KMS-11 (cell line): ENCODE results near the gene MYBPC2.

Experiments
- H2AFZ ChIP-seq: fragments of 200-600 bp; sonication (generic); 2 replicates; pipeline ENCODE4 v1.6.1; 2016; ENCODE audit warnings: antibody characterized with exemption, mixed run types, low read depth
- H3K27ac ChIP-seq: fragments of 200-600 bp; sonication (generic); 2 replicates; pipeline ENCODE4 v1.6.1; 2016; ENCODE audit warnings: mild to moderate bottlenecking, mixed run types
- H3K27me3 ChIP-seq: fragments of 200-600 bp; sonication (generic); 2 replicates; pipeline ENCODE4 v1.6.1; 2017; ENCODE audit warnings: mild to moderate bottlenecking, low read depth, mixed run types, moderate library complexity; ENCODE audit not compliant: insufficient read depth
- H3K36me3 ChIP-seq: fragments of 200-600 bp; sonication (generic); 2 replicates; pipeline ENCODE4 v1.6.1; 2017; ENCODE audit warnings: mild to moderate bottlenecking, mixed run types; ENCODE audit not compliant: insufficient read depth
- H3K4me1 ChIP-seq: fragments of 200-600 bp; sonication (generic); 2 replicates; pipeline ENCODE4 v1.6.1; 2016; ENCODE audit warnings: mild to moderate bottlenecking, low read depth, mixed run types; ENCODE audit not compliant: poor library complexity, severe bottlenecking
- H3K4me2 ChIP-seq: fragments of 200-600 bp; sonication (generic); 2 replicates; pipeline ENCODE4 v1.7.0; 2016; ENCODE audit warnings: mild to moderate bottlenecking, mixed run types
- H3K4me3 ChIP-seq: fragments of 200-600 bp; sonication (generic); IDR thresholded peaks from 2 replicates; pipeline ENCODE4 v1.6.1; 2017; ENCODE audit warnings: low read depth, low read length, mixed read lengths; ENCODE audit not compliant: insufficient read depth
- H3K79me2 ChIP-seq: fragments of 200-600 bp; sonication (generic); 2 replicates; pipeline ENCODE4 v1.6.1; 2016; ENCODE audit warnings: low read depth, mixed run types; ENCODE audit not compliant: insufficient read depth
- H3K9ac ChIP-seq: fragments of 200-600 bp; sonication (generic); 2 replicates; pipeline ENCODE4 v1.6.1; 2016; ENCODE audit warnings: mild to moderate bottlenecking, mixed run types
- H4K20me1 ChIP-seq: fragments of 200-600 bp; sonication (generic); 2 replicates; pipeline ENCODE4 v1.6.1; 2016; ENCODE audit warnings: mild to moderate bottlenecking, mixed run types; ENCODE audit not compliant: insufficient read depth
- TF ChIP-seq, protein P1 (sequence below): fragments of 200-600 bp; sonication (generic); conservative IDR thresholded peaks from 2 replicates; pipeline ENCODE4 v1.6.1; 2017; ENCODE audit warnings: low read depth, mild to moderate bottlenecking, antibody characterized with exemption, low read length, moderate library complexity, mixed read lengths

The MYBPC2 gene

GRCh38 chr19:50422397-50423278, 10.1 kb upstream of the MYBPC2 start:
- Histone ChIP-seq H3K9ac (no peak overlapping the region), H3K4me1 (peaks cover 23% of the 10 kb centered on the region), H3K4me3 (no peak overlapping the region), H3K36me3 (no peaks in the 10 kb centered on the region), H2AFZ (no peak overlapping the region), H4K20me1 (no peaks in the 10 kb centered on the region), H3K79me2 (no peaks in the 10 kb centered on the region), H3K27ac (no peak overlapping the region), H3K27me3 (no peaks in the 10 kb centered on the region), H3K4me2 (no peak overlapping the region)
- TF ChIP-seq, protein P1, sequence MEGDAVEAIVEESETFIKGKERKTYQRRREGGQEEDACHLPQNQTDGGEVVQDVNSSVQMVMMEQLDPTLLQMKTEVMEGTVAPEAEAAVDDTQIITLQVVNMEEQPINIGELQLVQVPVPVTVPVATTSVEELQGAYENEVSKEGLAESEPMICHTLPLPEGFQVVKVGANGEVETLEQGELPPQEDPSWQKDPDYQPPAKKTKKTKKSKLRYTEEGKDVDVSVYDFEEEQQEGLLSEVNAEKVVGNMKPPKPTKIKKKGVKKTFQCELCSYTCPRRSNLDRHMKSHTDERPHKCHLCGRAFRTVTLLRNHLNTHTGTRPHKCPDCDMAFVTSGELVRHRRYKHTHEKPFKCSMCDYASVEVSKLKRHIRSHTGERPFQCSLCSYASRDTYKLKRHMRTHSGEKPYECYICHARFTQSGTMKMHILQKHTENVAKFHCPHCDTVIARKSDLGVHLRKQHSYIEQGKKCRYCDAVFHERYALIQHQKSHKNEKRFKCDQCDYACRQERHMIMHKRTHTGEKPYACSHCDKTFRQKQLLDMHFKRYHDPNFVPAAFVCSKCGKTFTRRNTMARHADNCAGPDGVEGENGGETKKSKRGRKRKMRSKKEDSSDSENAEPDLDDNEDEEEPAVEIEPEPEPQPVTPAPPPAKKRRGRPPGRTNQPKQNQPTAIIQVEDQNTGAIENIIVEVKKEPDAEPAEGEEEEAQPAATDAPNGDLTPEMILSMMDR = no peak

DNA sequence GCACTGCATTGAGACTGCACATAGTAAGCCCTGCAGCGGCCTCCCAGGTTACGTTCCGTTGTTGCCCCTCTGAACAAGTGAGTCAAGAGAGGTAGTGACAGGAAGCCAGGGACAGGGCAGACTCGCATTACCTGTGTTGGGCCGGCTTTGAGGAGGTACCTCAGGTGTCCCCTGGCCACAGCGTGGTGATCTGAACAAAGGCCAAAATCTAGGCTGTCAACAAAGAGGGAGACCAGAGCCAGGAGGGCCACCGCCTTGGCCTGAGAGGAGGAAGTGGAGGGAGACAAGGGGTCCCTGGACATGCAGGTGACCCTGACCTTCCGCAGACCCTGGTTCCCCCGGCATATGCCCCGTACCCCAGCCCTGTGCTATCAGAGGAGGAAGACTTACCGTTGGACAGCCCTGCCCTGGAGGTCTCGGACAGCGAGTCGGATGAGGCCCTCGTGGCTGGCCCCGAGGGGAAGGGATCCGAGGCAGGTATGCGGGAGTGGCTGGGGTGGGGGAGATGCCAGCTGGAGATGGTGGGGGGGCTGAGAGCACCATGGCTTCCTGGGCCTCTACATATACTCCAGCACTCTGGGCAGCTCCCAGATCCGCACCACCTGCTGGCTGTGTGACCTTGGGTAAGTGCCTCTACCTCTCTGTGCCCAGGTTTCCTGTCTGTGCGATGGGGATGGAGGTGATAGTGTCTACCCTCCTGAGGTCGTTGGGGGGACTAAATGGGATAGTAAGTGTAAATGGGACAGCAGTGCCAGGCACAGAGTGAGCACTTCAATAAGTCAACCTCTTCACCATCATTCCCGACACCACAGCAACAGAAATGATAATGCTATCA, 9.2 kb upstream of the MYBPC2 start:
- Histone ChIP-seq H3K9ac (no peak overlapping the region), H3K4me1 (peaks cover 16% of the 10 kb centered on the region), H3K4me3 (no peak overlapping the region), H2AFZ (no peak overlapping the region), H3K79me2 (no peaks in the 10 kb centered on the region), H3K36me3 (no peaks in the 10 kb centered on the region), H4K20me1 (no peaks in the 10 kb centered on the region), H3K27me3 (peaks cover 2% of the 10 kb centered on the region; the same call in 1 of the 2 replicates), H3K4me2 (no peak overlapping the region), H3K27ac (no peak overlapping the region)
- TF ChIP-seq, protein P1 = no peak

GRCh38 chr19:50425581-50425980, 7.1 kb upstream of the MYBPC2 start:
- no peaks in the 10 kb centered on the region for H4K20me1 ChIP-seq
- H3K27me3 ChIP-seq = peaks cover 10% of the 10 kb centered on the region; the same call in 1 of the 2 replicates
- no peaks in the 10 kb centered on the region for H3K79me2 ChIP-seq
- H3K36me3 ChIP-seq = no peaks in the 10 kb centered on the region
- H3K9ac ChIP-seq = no peak overlapping the region
- H3K4me3 ChIP-seq = no peak overlapping the region
- H3K4me2 ChIP-seq = no peak overlapping the region
- H3K27ac ChIP-seq = no peak overlapping the region
- no peak overlapping the region for H2AFZ ChIP-seq
- H3K4me1 ChIP-seq = no peaks in the 10 kb centered on the region
- TF ChIP-seq, protein P1 = no peak

- peaks cover 14% of the 10 kb centered on the region; the same call in 1 of the 2 replicates for H3K27me3 ChIP-seq
- no peak overlapping the region for H2AFZ ChIP-seq
- no peak overlapping the region for H3K27ac ChIP-seq
- no peak overlapping the region for H3K4me2 ChIP-seq
- peaks cover 7% of the 10 kb centered on the region for H3K4me1 ChIP-seq
- no peaks in the 10 kb centered on the region for H3K36me3 ChIP-seq
- no peaks in the 10 kb centered on the region for H3K79me2 ChIP-seq
- no peak overlapping the region for H3K4me3 ChIP-seq
- TF ChIP-seq, protein P1 = no peak
- H3K9ac ChIP-seq = no peak overlapping the region
- H4K20me1 ChIP-seq = no peaks in the 10 kb centered on the region
Measured at GRCh38 chr19:50427318-50427925, 5.3 kb upstream of the MYBPC2 start.
